ENCODE data around the gene ZNF3. TPM values are rescaled to one million over a fixed set of nuclear protein-coding genes. Genes with fewer than 3 reads are reported as not detected.
A peak's percentile ranks its signal among the peaks of the same experiment; 100 is the strongest.

The ZNF3 gene
- polyA plus RNA-seq, 1 experiment, result 37.0 TPM

DNA sequence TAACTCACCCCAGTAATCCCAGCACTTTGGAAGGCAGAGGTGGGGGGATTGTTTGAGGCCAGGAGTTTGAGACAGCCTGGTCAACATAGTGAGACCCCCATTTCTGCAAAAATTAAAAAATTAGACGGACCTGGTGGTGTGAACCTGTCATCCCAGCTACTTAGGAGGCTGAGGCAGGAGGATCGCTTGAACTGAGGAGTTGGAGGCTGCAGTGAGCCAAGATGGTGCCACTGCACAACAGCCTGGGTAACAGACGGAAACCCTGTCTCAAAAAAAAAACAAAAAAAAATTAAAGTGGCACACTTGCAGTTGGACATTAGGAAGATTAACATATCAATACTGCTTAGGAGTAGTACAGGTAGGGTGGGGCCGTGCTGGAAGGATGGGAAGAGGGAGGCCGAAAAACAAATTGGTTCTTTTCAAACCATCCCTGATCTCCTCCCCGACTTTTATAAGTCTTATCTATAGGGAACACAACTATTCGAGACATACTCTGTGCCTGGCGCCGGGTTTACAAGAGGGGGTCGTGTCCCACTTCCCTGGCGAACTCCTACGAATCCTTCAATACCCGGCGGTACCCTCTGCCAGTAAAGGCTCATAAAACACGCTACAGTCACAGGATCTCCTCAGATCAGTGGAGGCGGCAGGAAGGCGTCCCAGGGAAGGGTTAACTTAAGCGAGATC lies 37.0 kb upstream of the ZNF3 start:
- no peaks in the 10 kb centered on the region for H3K9me3 ChIP-seq (ENCODE audit: control insufficient read depth, insufficient read depth, low read length)
- TF ChIP-seq, protein P1, sequence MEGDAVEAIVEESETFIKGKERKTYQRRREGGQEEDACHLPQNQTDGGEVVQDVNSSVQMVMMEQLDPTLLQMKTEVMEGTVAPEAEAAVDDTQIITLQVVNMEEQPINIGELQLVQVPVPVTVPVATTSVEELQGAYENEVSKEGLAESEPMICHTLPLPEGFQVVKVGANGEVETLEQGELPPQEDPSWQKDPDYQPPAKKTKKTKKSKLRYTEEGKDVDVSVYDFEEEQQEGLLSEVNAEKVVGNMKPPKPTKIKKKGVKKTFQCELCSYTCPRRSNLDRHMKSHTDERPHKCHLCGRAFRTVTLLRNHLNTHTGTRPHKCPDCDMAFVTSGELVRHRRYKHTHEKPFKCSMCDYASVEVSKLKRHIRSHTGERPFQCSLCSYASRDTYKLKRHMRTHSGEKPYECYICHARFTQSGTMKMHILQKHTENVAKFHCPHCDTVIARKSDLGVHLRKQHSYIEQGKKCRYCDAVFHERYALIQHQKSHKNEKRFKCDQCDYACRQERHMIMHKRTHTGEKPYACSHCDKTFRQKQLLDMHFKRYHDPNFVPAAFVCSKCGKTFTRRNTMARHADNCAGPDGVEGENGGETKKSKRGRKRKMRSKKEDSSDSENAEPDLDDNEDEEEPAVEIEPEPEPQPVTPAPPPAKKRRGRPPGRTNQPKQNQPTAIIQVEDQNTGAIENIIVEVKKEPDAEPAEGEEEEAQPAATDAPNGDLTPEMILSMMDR (IDR thresholded peaks at IDR 0.05; ENCODE audit: low read depth, low read length), result no peak
- no peaks in the 10 kb centered on the region for H3K27me3 ChIP-seq (ENCODE audit: control insufficient read depth, insufficient read depth, low read length)
- H3K4me3 ChIP-seq (ENCODE audit: low read depth, low read length), result peak overlapping the region; percentile 98
- ChIA-PET CTCF (no interaction called here), POLR2A (no interaction called here)
- no peak for DNase-seq (ENCODE audit: low read depth, low spot score)
- no peak overlapping the region for H3K27ac ChIP-seq (ENCODE audit: low read depth, low read length)

- CTCF ChIA-PET, result no interaction called here
- no peak overlapping the region for H3K27ac ChIP-seq (ENCODE audit: low read depth, low read length)
- no peaks in the 10 kb centered on the region for H3K9me3 ChIP-seq (ENCODE audit: control insufficient read depth, insufficient read depth, low read length)
- no peaks in the 10 kb centered on the region for H3K27me3 ChIP-seq (ENCODE audit: control insufficient read depth, insufficient read depth, low read length)
- no peak for DNase-seq (ENCODE audit: low read depth, low spot score)
- POLR2A ChIA-PET, result interaction anchor here (0.7 kb wide), 1 partner anchor 33 kb away, joined by 8 read pairs; no protein-coding TSS in a partner anchor
- TF ChIP-seq, protein P1 (IDR thresholded peaks at IDR 0.05; ENCODE audit: low read depth, low read length), result no peak
- no peak overlapping the region for H3K4me3 ChIP-seq (ENCODE audit: low read depth, low read length)
Observed at GRCh38 chr7:100115026-100115425, 33.5 kb upstream of the ZNF3 start.

GRCh38 chr7:100111914-100112313 lies 30.4 kb upstream of the ZNF3 start:
- H3K4me3 ChIP-seq (ENCODE audit: low read depth, low read length), result no peak overlapping the region
- no peaks in the 10 kb centered on the region for H3K9me3 ChIP-seq (ENCODE audit: control insufficient read depth, insufficient read depth, low read length)
- POLR2A ChIA-PET, result no interaction called here
- CTCF ChIA-PET, result no interaction called here
- TF ChIP-seq, protein P1 (IDR thresholded peaks at IDR 0.05; ENCODE audit: low read depth, low read length), result no peak
- no peak overlapping the region for H3K27ac ChIP-seq (ENCODE audit: low read depth, low read length)
- no peak for DNase-seq (ENCODE audit: low read depth, low spot score)
- no peaks in the 10 kb centered on the region for H3K27me3 ChIP-seq (ENCODE audit: control insufficient read depth, insufficient read depth, low read length)

DNA sequence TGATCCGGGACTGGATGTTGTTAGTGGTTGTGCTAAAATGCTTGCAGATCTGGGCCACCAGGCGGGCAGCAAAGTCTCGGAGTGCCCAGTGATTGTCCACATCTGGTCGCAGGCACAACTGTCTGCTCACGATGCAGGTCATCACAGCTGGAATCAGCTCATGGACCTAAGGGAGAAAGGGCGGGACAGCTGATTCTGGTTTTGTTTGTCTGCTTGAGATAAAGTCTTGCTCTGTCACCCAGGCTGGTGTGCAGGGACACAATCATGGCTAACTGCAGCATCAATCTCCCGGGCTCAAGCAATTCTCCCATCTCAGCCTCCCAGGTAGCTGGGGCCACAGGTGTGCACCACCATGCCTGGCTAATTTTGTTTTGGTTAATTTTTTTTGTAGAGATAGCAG lies 29.6 kb upstream of the ZNF3 start:
- TF ChIP-seq, protein P1 (IDR thresholded peaks at IDR 0.05; ENCODE audit: low read depth, low read length), result no peak
- Histone ChIP-seq H3K9me3 (ENCODE audit: control insufficient read depth, insufficient read depth, low read length) (no peaks in the 10 kb centered on the region), H3K27ac (ENCODE audit: low read depth, low read length) (no peak overlapping the region), H3K4me3 (ENCODE audit: low read depth, low read length) (no peak overlapping the region), H3K27me3 (ENCODE audit: control insufficient read depth, insufficient read depth, low read length) (no peaks in the 10 kb centered on the region)
- ChIA-PET CTCF (no interaction called here), POLR2A (interaction anchor here (0.6 kb wide), 1 partner anchor 24 kb away, joined by 4 read pairs; no protein-coding TSS in a partner anchor)
- DNase-seq (ENCODE audit: low read depth, low spot score), result no peak

DNA sequence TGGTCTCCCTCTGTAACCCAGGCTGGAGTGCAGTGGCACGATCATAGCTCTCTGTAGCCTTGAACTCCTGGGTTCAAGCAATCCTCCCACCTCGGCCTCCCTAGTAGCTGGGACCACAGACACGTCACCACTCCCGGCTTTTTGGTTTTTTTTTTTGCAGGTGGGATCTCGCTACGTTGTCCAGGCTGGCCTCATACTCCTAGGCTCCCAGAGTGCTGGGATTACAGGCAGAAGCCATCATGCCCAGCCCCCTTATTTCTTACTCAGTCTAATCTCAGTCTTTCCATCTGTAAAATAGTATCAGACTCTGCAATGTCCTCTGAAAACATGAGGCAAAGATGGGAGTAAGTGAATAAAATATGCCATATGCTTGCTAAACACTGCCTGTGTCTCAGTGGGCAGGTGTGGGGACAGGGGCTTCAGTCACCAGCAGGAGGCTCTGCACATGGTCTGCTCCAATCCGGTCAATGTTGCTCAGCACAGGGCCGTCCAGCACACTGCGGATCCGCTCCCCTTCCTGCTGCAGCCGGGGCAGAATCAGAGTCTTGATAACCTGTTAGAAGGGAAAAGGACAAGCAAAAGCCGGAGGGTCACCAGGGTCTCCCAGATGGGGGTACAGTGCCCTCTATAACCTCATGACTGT lies 28.1 kb upstream of the ZNF3 start:
- CTCF ChIA-PET, result interaction anchor here (0.6 kb wide), 1 partner anchor 49 kb away, joined by 4 read pairs; the partner anchor contains the start of gene TRAPPC14
- POLR2A ChIA-PET, result no interaction called here
- Histone ChIP-seq H3K27me3 (ENCODE audit: control insufficient read depth, insufficient read depth, low read length) (no peaks in the 10 kb centered on the region), H3K9me3 (ENCODE audit: control insufficient read depth, insufficient read depth, low read length) (no peaks in the 10 kb centered on the region), H3K4me3 (ENCODE audit: low read depth, low read length) (no peak overlapping the region), H3K27ac (ENCODE audit: low read depth, low read length) (no peak overlapping the region)
- no peak for DNase-seq (ENCODE audit: low read depth, low spot score)
- TF ChIP-seq, protein P1 (IDR thresholded peaks at IDR 0.05; ENCODE audit: low read depth, low read length), result peak; percentile 8; the same call in 1 of the 2 replicates

All from AG04450 (cell line).